Measurements from ENCODE around the gene KPTN.

- no peak for TF ChIP-seq CTCF (IDR thresholded peaks at IDR 0.05)
- TF ChIP-seq POLR2A (IDR thresholded peaks at IDR 0.05): no peak
- no peak for TF ChIP-seq EP300 (IDR thresholded peaks at IDR 0.05)
Measured at GRCh38 chr19:47486900-47487299, 2.9 kb upstream of the KPTN start.
